Keratinocyte (primary cell): ENCODE data around the gene PCCA.

Source experiments
- EZH2 ChIP-seq: IDR thresholded peaks from one replicate; pipeline ENCODE4 v1.6.1; 2012; ENCODE audit warnings: inconsistent platforms, mild to moderate bottlenecking, low read length, moderate library complexity
- TF ChIP-seq, protein P1 (sequence below), 3 experiments: IDR thresholded peaks in 1 of 3; conservative IDR thresholded peaks in 1 of 3; optimal IDR thresholded peaks in 1 of 3; 2 replicates in 2 of 3; 3 replicates in 1 of 3; pipeline versions ENCODE3 to v1.5.1; 2011; ENCODE audit warnings: low read length in 3 of 3, mild to moderate bottlenecking in 3 of 3, moderate library complexity in 2 of 3, control low read depth in 1 of 3, inconsistent platforms in 1 of 3; ENCODE audit not compliant: insufficient read depth in 2 of 3; ENCODE audit errors: extremely low read depth in 1 of 3

GRCh38 chr13:100175078-100175802 is 86.3 kb downstream of the PCCA start:
- TF ChIP-seq, protein P1, sequence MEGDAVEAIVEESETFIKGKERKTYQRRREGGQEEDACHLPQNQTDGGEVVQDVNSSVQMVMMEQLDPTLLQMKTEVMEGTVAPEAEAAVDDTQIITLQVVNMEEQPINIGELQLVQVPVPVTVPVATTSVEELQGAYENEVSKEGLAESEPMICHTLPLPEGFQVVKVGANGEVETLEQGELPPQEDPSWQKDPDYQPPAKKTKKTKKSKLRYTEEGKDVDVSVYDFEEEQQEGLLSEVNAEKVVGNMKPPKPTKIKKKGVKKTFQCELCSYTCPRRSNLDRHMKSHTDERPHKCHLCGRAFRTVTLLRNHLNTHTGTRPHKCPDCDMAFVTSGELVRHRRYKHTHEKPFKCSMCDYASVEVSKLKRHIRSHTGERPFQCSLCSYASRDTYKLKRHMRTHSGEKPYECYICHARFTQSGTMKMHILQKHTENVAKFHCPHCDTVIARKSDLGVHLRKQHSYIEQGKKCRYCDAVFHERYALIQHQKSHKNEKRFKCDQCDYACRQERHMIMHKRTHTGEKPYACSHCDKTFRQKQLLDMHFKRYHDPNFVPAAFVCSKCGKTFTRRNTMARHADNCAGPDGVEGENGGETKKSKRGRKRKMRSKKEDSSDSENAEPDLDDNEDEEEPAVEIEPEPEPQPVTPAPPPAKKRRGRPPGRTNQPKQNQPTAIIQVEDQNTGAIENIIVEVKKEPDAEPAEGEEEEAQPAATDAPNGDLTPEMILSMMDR (optimal IDR thresholded peaks at IDR 0.05 in 1 of 3, IDR thresholded peaks at IDR 0.05 in 1 of 3, conservative IDR thresholded peaks at IDR 0.05 in 1 of 3; ENCODE audit: extremely low read depth in 1 of 3, insufficient read depth in 2 of 3, low read length in 3 of 3), result no peak
- no peak for TF ChIP-seq EZH2
